ENCODE measurements around the gene GRB7.
"Not testable (repeated sequence)": the region's sequence is repeated elsewhere in the genome, so short reads cannot be mapped to it uniquely, and the experiment has no call there.

Gene GRB7

DNA sequence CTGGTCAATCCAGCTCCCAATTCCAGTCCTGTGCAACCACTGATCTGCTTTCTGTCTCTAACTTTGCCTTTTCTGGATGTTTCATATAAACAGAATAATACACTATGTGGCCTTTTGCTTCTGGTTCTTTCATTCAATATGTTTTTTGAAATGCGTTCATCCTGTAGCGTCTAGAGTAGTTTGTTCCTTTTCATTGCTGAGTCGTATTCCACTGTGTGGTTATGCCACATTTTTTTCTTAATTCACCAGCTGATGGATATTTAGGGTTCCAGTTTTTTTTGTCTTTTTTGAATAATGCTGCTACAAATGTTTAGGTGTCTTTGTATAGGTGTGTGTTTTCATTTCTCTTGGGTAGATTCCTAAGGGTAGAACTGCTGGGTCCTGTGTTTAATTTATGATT lies 5.2 kb upstream of the GRB7 start:
- no peak for DNase-seq (ENCODE audit: low spot score)

DNA sequence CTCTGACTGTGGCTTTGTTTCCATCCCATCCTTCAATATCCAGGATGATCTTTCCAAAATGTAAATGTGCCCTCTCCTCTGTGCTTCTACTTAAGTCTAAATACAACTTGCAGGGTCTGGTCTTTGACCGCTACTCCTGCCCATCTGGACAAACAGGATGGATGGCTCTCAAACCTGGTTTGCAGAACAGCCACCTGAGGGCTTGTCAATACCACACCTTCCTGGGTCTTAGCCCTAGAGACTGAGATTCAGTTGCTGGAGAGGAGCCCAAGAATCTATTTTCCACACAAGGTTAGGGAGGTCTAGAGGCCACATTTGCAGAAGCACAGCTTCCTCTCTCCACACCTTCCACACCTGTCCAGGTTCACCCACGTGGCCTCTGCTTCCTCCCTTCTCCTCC lies 1.9 kb upstream of the GRB7 start:
- no peak for DNase-seq (ENCODE audit: low spot score)

GRCh38 chr17:39736319-39737165 lies 1.2 kb upstream of the GRB7 start:
- no peak for DNase-seq (ENCODE audit: low spot score)

DNA sequence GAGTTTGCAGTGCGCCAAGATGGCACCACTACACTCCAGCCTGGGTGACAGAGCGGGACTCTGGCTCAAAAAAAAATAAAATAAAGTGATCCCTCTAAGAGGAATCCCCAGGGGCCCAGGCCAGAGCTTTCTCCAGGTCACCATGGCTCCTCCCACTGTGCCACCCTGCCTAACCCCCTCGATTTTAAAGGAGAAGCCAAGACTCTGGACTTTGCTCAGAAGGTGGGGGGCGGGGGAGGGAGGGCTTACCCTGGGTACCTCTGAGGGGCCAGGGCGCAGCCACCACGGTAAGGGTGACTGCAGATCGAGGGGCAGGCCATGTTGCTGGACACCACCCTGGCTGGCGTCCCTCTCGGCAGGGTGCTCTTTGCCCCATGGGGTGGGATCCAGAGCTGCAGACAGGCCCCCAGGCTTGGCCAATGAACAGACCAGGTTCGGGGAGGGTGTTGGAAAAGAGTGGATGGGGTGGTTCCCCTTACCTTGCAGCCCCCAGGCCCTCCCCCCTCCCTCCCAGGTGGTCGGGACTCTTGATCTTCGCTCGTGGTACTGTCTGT lies 455 bp upstream of the GRB7 start:
- no peak for DNase-seq (ENCODE audit: low spot score)

DNA sequence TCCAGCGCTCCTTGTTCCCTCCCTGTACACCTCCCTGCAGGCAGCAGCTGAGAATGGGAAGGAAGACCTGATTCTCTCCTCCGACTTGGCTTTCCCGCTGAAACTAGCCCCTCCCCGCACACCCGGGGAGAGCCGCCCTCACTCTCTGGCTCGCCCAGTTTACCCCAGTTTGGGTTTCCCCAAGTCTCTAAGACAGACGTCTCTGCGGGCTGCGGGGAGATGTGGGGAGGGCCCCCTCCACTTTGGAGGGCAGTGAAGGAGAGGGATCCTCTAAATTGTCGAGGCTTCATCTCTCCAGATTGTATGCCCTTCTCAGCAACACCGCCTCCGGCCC lies 797 bp downstream of the GRB7 start:
- DNase-seq (ENCODE audit: low spot score): peak; percentile 61

- DNase-seq (ENCODE audit: low spot score): peak; percentile 91
These were observed 1.5 kb downstream of the GRB7 start for GRCh38 chr17:39738983-39739884.

DNA sequence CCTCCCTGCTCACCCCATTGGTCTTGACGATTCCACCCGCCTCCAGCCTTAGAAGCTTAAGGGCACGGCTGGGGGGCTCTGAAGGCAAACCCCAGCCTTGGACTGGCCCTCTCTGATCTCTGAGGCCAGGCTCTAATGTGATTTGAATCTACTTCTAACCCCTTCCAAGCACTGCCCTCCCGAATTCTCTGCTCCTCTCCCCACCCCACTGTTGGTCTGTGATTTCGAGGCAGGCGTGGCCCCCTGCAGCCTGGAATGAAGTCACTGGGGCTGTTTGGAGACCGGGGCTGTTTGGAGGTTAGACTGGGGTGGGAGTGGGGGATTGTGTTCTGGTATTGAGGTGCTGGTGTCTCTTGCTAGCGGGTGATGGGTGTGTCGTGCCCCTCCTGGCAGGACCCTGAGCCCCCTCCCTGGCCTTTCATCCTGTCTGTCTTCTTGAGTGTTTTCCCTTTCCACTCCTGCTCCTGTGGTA lies 2.2 kb downstream of the GRB7 start:
- DNase-seq (ENCODE audit: low spot score): no peak

DNA sequence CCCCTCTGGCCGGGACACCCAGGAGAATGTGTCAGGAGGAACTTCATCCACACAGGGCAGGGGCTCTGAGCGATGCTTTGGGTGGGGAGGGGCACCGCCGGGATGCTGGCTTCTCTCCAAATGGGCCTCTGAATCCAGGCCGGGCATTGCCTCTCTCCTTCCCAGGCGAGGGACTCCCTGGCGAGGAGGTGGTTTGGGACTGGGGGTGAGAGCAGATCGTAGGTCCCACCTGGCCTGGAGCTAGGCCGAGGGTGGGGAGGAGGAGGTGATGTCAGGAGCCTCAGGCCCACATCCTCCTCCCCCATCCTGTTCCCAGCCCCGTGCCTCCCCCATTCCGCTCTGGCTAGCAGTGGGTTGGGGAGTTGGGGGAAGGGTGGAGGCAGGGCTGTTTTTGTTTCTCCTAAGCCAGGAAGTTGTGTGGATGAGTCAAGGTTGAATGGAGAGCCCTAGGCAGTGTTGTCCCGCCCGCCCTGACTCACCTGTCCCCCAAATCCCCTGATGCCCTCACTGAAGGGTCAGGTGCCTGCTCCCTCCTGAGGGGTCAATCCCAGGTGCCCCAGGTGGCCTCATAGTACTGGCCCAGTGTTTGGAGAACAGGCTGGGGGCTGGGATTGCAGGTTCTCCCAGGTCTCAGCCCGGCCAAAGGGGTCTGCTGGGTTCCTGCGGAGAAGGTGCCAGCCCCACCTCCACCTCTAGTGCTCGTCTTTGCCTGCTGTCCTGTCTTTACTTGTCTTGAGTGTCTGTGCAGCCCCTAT lies 2.8 kb downstream of the GRB7 start:
- DNase-seq (ENCODE audit: low spot score): no peak

DNA sequence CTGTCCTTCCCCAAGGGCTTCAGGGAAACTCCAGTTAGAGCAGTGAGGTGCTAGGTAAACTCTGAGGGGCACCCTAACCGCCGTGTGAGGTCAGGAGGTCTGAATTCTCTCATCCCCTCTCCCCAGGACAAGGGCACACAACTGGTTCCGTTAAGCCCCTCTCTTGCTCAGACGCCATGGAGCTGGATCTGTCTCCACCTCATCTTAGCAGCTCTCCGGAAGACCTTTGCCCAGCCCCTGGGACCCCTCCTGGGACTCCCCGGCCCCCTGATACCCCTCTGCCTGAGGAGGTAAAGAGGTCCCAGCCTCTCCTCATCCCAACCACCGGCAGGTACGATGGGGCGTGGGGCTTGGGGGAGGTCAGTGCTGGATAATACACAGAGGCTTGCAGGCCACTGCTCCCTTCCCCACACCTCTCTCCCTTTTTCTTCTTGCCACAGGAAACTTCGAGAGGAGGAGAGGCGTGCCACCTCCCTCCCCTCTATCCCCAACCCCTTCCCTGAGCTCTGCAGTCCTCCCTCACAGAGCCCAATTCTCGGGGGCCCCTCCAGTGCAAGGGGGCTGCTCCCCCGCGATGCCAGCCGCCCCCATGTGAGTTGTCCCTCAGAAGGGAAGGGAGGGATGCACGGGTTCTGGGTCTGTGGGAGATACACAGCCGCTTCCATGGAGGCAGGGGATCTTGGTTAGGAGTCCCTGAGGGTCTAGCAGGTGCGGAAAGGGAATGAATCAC lies 4.6 kb downstream of the GRB7 start:
- no peak for DNase-seq (ENCODE audit: low spot score)

- DNase-seq (ENCODE audit: low spot score): no peak
These were observed 5.2 kb downstream of the GRB7 start for GRCh38 chr17:39742856-39743436.

GRCh38 chr17:39744075-39744835 lies 6.5 kb downstream of the GRB7 start:
- no peak for DNase-seq (ENCODE audit: low spot score)

- no peak for DNase-seq (ENCODE audit: low spot score)
These were observed 7.1 kb downstream of the GRB7 start for GRCh38 chr17:39744836-39745215.

- DNase-seq (ENCODE audit: low spot score): no peak
These were observed 7.8 kb downstream of the GRB7 start for GRCh38 chr17:39745335-39746144.

GRCh38 chr17:39746145-39746461 lies 8.4 kb downstream of the GRB7 start:
- no peak for DNase-seq (ENCODE audit: low spot score)

- no peak for DNase-seq (ENCODE audit: low spot score)
These were observed 10.0 kb downstream of the GRB7 start for GRCh38 chr17:39747745-39748144.

DNA sequence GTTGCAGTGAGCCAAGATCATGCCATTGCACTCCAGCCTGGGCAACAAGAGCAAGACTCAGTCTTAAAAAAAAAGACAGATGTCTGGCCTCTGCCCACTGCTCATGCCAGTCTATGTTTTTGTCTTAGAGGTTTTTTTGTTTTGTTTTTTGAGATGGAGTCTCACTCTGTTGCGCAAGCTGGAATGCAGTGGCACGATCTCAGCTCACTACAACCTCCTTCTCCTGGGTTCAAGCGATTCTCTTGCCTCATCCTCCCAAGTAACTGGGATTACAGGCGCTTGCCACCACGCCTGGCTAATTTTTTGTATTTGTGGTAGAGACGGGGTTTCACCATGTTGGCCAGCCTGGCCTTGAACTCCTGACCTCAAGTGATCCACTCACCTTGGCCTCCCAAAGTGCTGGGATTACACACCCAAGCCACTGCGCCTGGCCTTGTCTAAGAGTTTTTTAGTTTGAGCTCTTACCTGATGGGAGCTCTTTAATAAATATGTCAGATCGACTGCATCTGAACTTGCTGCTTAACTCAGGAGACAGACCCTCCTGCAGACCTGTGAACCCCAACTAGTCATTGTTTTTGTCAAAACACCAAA lies 10.8 kb downstream of the GRB7 start:
- not testable (repeated sequence) for DNase-seq (ENCODE audit: low spot score)

DNA sequence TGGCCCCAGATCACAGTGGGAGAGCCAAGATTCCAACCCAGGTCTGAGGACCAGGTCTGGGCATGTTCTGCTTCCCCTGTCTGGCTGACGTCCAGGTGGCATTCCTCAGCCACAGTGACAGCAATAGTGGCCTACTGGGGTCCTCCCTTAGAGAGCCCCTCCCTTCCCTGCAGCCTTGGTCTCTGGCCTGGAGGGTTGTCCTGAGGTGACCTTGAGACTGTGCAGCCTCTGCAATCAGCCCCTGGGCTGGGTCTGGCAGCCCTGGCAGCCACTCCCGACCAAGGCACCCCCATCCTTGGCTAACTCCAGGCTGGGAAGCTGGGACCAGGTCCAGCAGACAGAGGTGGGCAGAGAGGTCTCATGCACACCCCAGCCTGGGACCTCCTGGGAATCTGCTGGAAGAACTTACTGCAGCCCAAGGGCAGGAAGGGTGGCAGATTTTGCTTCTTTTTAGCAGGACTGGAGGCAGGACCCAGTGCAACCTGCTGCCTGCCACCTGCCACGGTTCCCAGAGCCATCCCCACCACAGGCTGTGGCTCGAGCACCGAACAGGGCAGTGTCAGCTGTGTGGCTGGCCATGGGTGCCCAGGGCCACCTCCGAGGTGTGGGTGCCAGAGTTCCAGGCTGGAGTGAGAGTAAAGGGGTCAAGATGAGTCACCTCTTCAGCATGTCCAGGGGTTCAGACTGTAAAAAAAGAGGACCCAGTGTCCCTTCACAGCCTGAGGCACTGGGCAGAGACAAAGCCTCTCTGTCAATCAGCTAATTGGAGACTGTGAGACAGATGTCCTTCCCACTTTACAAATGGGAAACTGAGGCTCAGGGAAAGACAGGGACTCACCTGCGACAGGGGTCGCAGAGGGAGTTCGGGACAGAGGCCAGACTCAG lies 12.6 kb downstream of the GRB7 start:
- no peak for DNase-seq (ENCODE audit: low spot score)

DNA sequence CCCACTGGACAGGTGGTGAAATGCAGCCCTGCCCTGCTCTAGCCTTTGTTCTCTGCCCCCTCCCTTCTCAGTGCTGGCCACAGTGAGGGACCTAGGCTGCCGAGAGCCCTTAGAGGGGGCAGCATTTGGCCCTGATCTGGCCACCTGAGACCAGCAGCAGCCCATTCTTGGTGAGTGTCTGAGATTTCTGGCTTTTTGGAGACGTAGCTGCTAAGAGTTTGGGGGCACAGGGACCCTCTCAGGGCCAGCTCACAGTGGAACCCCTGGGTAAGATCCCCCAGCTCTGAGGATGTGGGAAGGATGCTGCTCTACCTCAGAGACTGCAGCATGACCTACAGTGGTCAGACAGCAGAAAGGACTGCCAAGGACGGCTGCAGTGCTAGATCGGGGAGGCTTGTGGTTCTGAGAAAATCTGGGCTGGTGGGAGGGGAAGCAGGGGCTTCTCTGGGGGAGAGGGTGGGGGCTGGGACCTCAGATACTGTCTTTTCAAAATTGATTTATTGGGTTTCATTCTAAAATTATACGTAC lies 13.3 kb downstream of the GRB7 start:
- no peak for DNase-seq (ENCODE audit: low spot score)

Measured in HuH-7 (cell line).